H1 (cell line): ENCODE results near the gene CKAP2L. TPM values are rescaled to one million over a fixed set of nuclear protein-coding genes. Genes with fewer than 3 reads are reported as not detected.

Experiments
- CTCF ChIA-PET: fragments of 300-600 bp; sonication (Branson Sonifier 250); formaldehyde crosslinking; loops from one replicate; lab custom pipeline; 2021; ENCODE audit not compliant: partially characterized antibody; lab: Charles Lee
- POLR2A ChIA-PET: fragments of 300-600 bp; sonication (Branson Sonifier 250); formaldehyde crosslinking; loops from one replicate; lab custom pipeline; 2021; ENCODE audit warnings: inconsistent platforms; ENCODE audit not compliant: partially characterized antibody; lab: Charles Lee
- DNase-seq, 2 experiments: peaks; one replicate each; pipeline versions ENCODE4 v3.0.0 to v3.0.0-alpha.2; 2010 to 2022; ENCODE audit warnings: low spot score in 2 of 2, low read depth in 1 of 2, mixed read lengths in 1 of 2
- FAIRE-seq: peaks from 2 replicates; lab custom pipeline; 2011; peaks lifted over from hg19 to GRCh38; lab: Jason Lieb, UNC
- H2AFZ ChIP-seq: 2 replicates; pipeline ENCODE4 v1.8.1; 2012; ENCODE audit warnings: low read length, inconsistent platforms
- H2AK5ac ChIP-seq: 2 replicates; pipeline ENCODE4 v1.6.1; 2013; ENCODE audit warnings: low read depth, low read length
- H2BK120ac ChIP-seq: replicated peaks from 2 replicates; pipeline ENCODE3; 2013; ENCODE audit warnings: low read depth, low read length, inconsistent platforms
- H2BK12ac ChIP-seq: 2 replicates; pipeline ENCODE4 v1.6.1; 2013; ENCODE audit warnings: low read depth, low read length
- H2BK15ac ChIP-seq: 2 replicates; pipeline ENCODE4 v1.6.1; 2013; ENCODE audit warnings: low read length
- H2BK20ac ChIP-seq: 2 replicates; pipeline ENCODE4 v1.6.1; 2013; ENCODE audit warnings: low read length
- H2BK5ac ChIP-seq: 2 replicates; pipeline ENCODE4 v1.6.1; 2013; ENCODE audit warnings: low read depth, low read length
- H3K14ac ChIP-seq: 2 replicates; pipeline ENCODE4 v1.6.1; 2013; ENCODE audit warnings: inconsistent platforms; ENCODE audit not compliant: insufficient read length
- H3K18ac ChIP-seq: 2 replicates; pipeline ENCODE4 v1.6.1; 2013; ENCODE audit warnings: low read length; ENCODE audit errors: extremely low read depth
- H3K23ac ChIP-seq: 2 replicates; pipeline ENCODE4 v1.6.1; 2013; ENCODE audit warnings: inconsistent platforms; ENCODE audit not compliant: insufficient read length
- H3K23me2 ChIP-seq: 2 replicates; pipeline ENCODE4 v1.6.1; 2013; ENCODE audit warnings: low read depth, low read length
- H3K27ac ChIP-seq: 2 replicates; pipeline ENCODE4 v1.6.1; 2011; ENCODE audit warnings: low read depth, low read length, inconsistent platforms
- H3K27me3 ChIP-seq, 4 experiments: replicated peaks in 1 of 4; 1 replicate in 1 of 4; 2 replicates in 3 of 4; pipeline versions ENCODE4 v1.6.1 to v1.8.1; 2011 to 2013; ENCODE audit warnings: low read length in 3 of 4, mild to moderate bottlenecking in 3 of 4, inconsistent platforms in 2 of 4, mixed read lengths in 2 of 4, moderate library complexity in 1 of 4; ENCODE audit not compliant: control insufficient read depth in 3 of 4, insufficient read depth in 3 of 4; ENCODE audit errors: extremely low read depth in 1 of 4
- H3K36me3 ChIP-seq, 4 experiments: 2 replicates each; pipeline versions ENCODE4 v1.6.1 to v1.8.1; 2011 to 2013; ENCODE audit warnings: mild to moderate bottlenecking in 4 of 4, low read length in 3 of 4, moderate library complexity in 2 of 4, control low read depth in 1 of 4, inconsistent platforms in 1 of 4; ENCODE audit not compliant: insufficient read depth in 4 of 4, control insufficient read depth in 2 of 4
- H3K4ac ChIP-seq: replicated peaks from 2 replicates; pipeline ENCODE3; 2013; ENCODE audit warnings: low read length, low read depth, mixed read lengths, inconsistent platforms; ENCODE audit not compliant: insufficient read length
- H3K4me1 ChIP-seq, 4 experiments: replicated peaks in 1 of 4; 1 replicate in 1 of 4; 2 replicates in 3 of 4; pipeline versions ENCODE4 v1.6.1 to v1.8.1; 2011 to 2013; ENCODE audit warnings: low read length in 3 of 4, inconsistent platforms in 2 of 4, mixed read lengths in 1 of 4; ENCODE audit not compliant: insufficient read depth in 4 of 4, control insufficient read depth in 3 of 4
- H3K4me2 ChIP-seq, 2 experiments: 2 replicates each; pipeline versions ENCODE4 v1.6.1 to v1.8.1; 2011 to 2013; ENCODE audit warnings: low read depth in 2 of 2, low read length in 2 of 2, control low read depth in 1 of 2, inconsistent platforms in 1 of 2, mild to moderate bottlenecking in 1 of 2; ENCODE audit not compliant: insufficient read depth in 1 of 2
- H3K4me3 ChIP-seq, 4 experiments: fragments of 200-600, 300-600 bp in 1 of 4; sonication (generic), shearing (Covaris generic), sonication (Bioruptor Twin) in 1 of 4; 2 replicates each; pipeline versions ENCODE4 v1.5.1 to v1.8.1; 2011 to 2016; ENCODE audit warnings: low read length in 4 of 4, low read depth in 3 of 4, control low read depth in 2 of 4, inconsistent platforms in 2 of 4, mild to moderate bottlenecking in 2 of 4, mixed read lengths in 1 of 4, moderate library complexity in 1 of 4; ENCODE audit not compliant: insufficient read depth in 2 of 4; ENCODE audit errors: extremely low read depth in 1 of 4
- H3K56ac ChIP-seq: replicated peaks from 2 replicates; pipeline ENCODE3; 2013; ENCODE audit warnings: low read depth, mild to moderate bottlenecking, mixed read lengths, low read length, inconsistent platforms; ENCODE audit not compliant: insufficient read length
- H3K79me1 ChIP-seq: 2 replicates; pipeline ENCODE4 v1.6.1; 2013; ENCODE audit warnings: low read depth, low read length, control low read depth
- H3K79me2 ChIP-seq, 2 experiments: 2 replicates each; pipeline versions ENCODE4 v1.6.1 to v1.8.1; 2012 to 2013; ENCODE audit warnings: low read length in 2 of 2, mild to moderate bottlenecking in 2 of 2, inconsistent platforms in 1 of 2; ENCODE audit not compliant: insufficient read depth in 2 of 2, control insufficient read depth in 1 of 2
- H3K9ac ChIP-seq, 4 experiments: replicated peaks in 1 of 4; 1 replicate in 1 of 4; 2 replicates in 3 of 4; pipeline versions ENCODE4 v1.6.1 to v1.8.1; 2011 to 2013; ENCODE audit warnings: low read depth in 3 of 4, low read length in 3 of 4, control low read depth in 2 of 4, mild to moderate bottlenecking in 2 of 4, moderate library complexity in 2 of 4, inconsistent platforms in 1 of 4; ENCODE audit errors: extremely low read depth in 1 of 4
- H3K9me3 ChIP-seq, 2 experiments: 2 replicates each; pipeline versions ENCODE4 v1.6.1 to v1.8.1; 2012 to 2013; ENCODE audit warnings: mild to moderate bottlenecking in 2 of 2, moderate library complexity in 2 of 2, control low read depth in 1 of 2, inconsistent platforms in 1 of 2, low read depth in 1 of 2, low read length in 1 of 2, mixed read lengths in 1 of 2; ENCODE audit not compliant: insufficient read depth in 2 of 2
- H4K20me1 ChIP-seq, 2 experiments: replicated peaks in 1 of 2; 2 replicates each; pipeline versions ENCODE3 to v1.8.1; 2011 to 2013; ENCODE audit warnings: inconsistent platforms in 2 of 2, low read length in 2 of 2, mild to moderate bottlenecking in 1 of 2; ENCODE audit not compliant: insufficient read depth in 2 of 2, control insufficient read depth in 1 of 2
- H4K5ac ChIP-seq: 2 replicates; pipeline ENCODE4 v1.6.1; 2013; ENCODE audit warnings: low read length, low read depth, mixed read lengths, inconsistent platforms; ENCODE audit not compliant: insufficient read length
- H4K8ac ChIP-seq: 2 replicates; pipeline ENCODE4 v1.8.0; 2013; ENCODE audit warnings: mild to moderate bottlenecking, moderate library complexity, low read length, inconsistent platforms; ENCODE audit not compliant: insufficient read depth; ENCODE audit errors: extremely low read depth
- H4K91ac ChIP-seq: replicated peaks from 2 replicates; pipeline ENCODE3; 2013; ENCODE audit warnings: low read length, mixed read lengths, inconsistent platforms; ENCODE audit not compliant: insufficient read length
- ATF2 ChIP-seq: IDR thresholded peaks from 2 replicates; pipeline ENCODE4 v1.6.1; 2012; ENCODE audit warnings: low read length, inconsistent platforms
- CTCF ChIP-seq, 3 experiments: IDR thresholded peaks; 1 replicate in 2 of 3; 2 replicates in 1 of 3; pipeline versions ENCODE4 v1.5.1 to v1.6.1; 2011; ENCODE audit warnings: low read length in 3 of 3, mild to moderate bottlenecking in 3 of 3, inconsistent platforms in 2 of 3, low read depth in 1 of 3, moderate library complexity in 1 of 3; ENCODE audit not compliant: insufficient read depth in 1 of 3; ENCODE audit errors: control extremely low read depth in 1 of 3
- GTF2F1 ChIP-seq: IDR thresholded peaks from 2 replicates; pipeline ENCODE4 v1.6.1; 2012; ENCODE audit warnings: low read depth, low read length, improper control_type of control experiment, borderline replicate concordance
- KDM5A ChIP-seq: fragments of 200-600 bp; IDR thresholded peaks from 2 replicates; pipeline ENCODE4 v1.7.1; 2012; ENCODE audit warnings: mild to moderate bottlenecking, low read length, inconsistent platforms, mixed read lengths
- NRF1 ChIP-seq: IDR thresholded peaks from 2 replicates; pipeline ENCODE4 v1.6.1; 2011; ENCODE audit warnings: mild to moderate bottlenecking, low read depth, low read length, improper control_type of control experiment
- PHF8 ChIP-seq: fragments of 200-600 bp; sonication (generic); conservative IDR thresholded peaks from 2 replicates; pipeline ENCODE4 v1.7.1; 2012; ENCODE audit warnings: low read depth, mild to moderate bottlenecking, inconsistent platforms, low read length, moderate library complexity
- RBBP5 ChIP-seq: IDR thresholded peaks from 2 replicates; pipeline ENCODE4 v1.7.1; 2012; ENCODE audit warnings: low read depth, mild to moderate bottlenecking, inconsistent platforms, low read length, moderate library complexity, borderline replicate concordance
- SP1 ChIP-seq: IDR thresholded peaks from 2 replicates; pipeline ENCODE4 v1.6.1; 2011; ENCODE audit warnings: low read depth, low read length
- TCF12 ChIP-seq: IDR thresholded peaks from 2 replicates; pipeline ENCODE4 v1.6.1; 2011; ENCODE audit warnings: low read depth, mild to moderate bottlenecking, low read length
- YY1 ChIP-seq: IDR thresholded peaks from 2 replicates; pipeline ENCODE4 v1.6.1; 2011; ENCODE audit warnings: low read depth, mild to moderate bottlenecking, low read length
- WGBS, 2 experiments: shearing (Covaris generic) in 1 of 2; methylation state at CpG; one replicate each; pipeline versions ENCODE4 v1.1.6 to v1.1.7; 2013 to 2015; ENCODE audit warnings: low lambda C conversion rate in 2 of 2, mixed read lengths in 2 of 2, inconsistent platforms in 1 of 2, low coverage in 1 of 2, missing lambda C conversion rate in 1 of 2; ENCODE audit not compliant: insufficient replicate concordance in 2 of 2, insufficient coverage in 1 of 2, insufficient read length in 1 of 2; ENCODE audit errors: extremely low coverage in 1 of 2, missing lambda C conversion rate in 1 of 2; 5-methylcytosine and 5-hydroxymethylcytosine counted together
- polyA plus RNA-seq, 7 experiments: library from polyadenylated mRNA; depleted of rRNA in 3 of 7; stranded (reverse) in 5 of 7; unstranded in 2 of 7; fragments of >200 nt in 5 of 7; fragments of 200-250 nt in 2 of 7; gene quantifications; 1 replicate in 5 of 7; 2 replicates in 1 of 7; 4 replicates in 1 of 7; pipeline versions ENCODE4 v1.2.1 to v1.2.3, GENCODE V29; 2011 to 2013; ENCODE audit warnings: missing spikeins in 2 of 7, mixed read lengths in 2 of 7
- total RNA-seq: library from RNA; stranded (reverse); fragmentation: NEBNext Ultra II Directional; extraction: Animal tissue kit (Norgen Biotek cat#: 25700); gene quantifications from 2 replicates; pipeline ENCODE4 v1.2.1, GENCODE V29; 2021

CKAP2L gene
- total and polyA plus RNA-seq, 2 of the 8 experiments (the other 6 are each of a cell fraction or from before 2014, with no cell fraction given) = 2.5 to 20.7 TPM

DNA sequence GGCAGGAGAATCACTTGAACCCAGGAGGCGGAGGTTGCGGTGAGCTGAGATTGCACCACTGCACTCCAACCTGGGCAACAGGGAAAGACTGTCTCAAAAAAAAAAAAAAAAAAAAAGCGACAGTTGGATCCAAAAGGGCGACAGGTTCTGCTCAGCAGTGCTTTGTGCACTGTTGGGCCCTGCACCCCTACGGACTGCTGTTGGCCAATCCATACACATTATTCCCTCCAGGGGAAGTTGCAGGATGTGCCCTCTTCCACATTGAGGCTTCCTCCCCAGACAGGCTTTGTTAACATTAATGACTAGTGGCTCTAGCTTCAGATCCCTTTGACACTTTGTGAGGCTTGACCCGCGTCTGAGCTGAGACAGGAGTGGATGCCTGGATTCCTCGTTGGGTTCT lies 34.2 kb downstream of the CKAP2L start:
- Histone ChIP-seq H3K4ac (no peak overlapping the region), H2BK15ac (no peak overlapping the region), H3K4me1 (no peaks in the 10 kb centered on the region; a peak in 1 of 7 replicates), H3K4me3 (no peak overlapping the region), H4K20me1 (no peaks in the 10 kb centered on the region), H3K79me2 (no peaks in the 10 kb centered on the region), H3K9ac (no peak overlapping the region), H2AFZ (no peak overlapping the region), H3K27ac (no peak overlapping the region), H3K23ac (no peak overlapping the region), H2BK12ac (no peak overlapping the region), H3K9me3 (no peaks in the 10 kb centered on the region), H3K18ac (no peak overlapping the region), H3K27me3 (no peaks in the 10 kb centered on the region), H3K56ac (no peak overlapping the region), H4K91ac (no peak overlapping the region), H3K14ac (no peak overlapping the region), H2BK5ac (no peak overlapping the region), H3K4me2 (no peak overlapping the region), H3K23me2 (no peaks in the 10 kb centered on the region), H2BK20ac (no peak overlapping the region), H4K5ac (no peak overlapping the region), H3K79me1 (no peaks in the 10 kb centered on the region), H4K8ac (no peak overlapping the region), H3K36me3 (no peaks in the 10 kb centered on the region), H2BK120ac (no peak overlapping the region), H2AK5ac (no peak overlapping the region)
- DNase-seq = no peak
- 96% methylated on average over 7 of the region's 8 CpGs; no CpG with 5 or more reads in 1 of the 2 experiments for WGBS, 2 experiments
- CTCF ChIA-PET = interaction anchor here (0.8 to 10.5 kb wide), 12 partner anchors 17 to 229 kb away, joined by 3 to 185 read pairs (median 3); partner anchors contain the start of gene CHCHD5
- no peak for FAIRE-seq
- POLR2A ChIA-PET = interaction anchor here (1.4 kb wide), 1 partner anchor 84 kb away, joined by 3 read pairs; the partner anchor contains the start of gene SLC20A1
- TF ChIP-seq CTCF (IDR thresholded peaks at IDR 0.05; ENCODE audit: control extremely low read depth in 1 of 3, insufficient read depth in 1 of 3, low read depth in 1 of 3, low read length in 3 of 3) (no peak), KDM5A (no peak), NRF1 (no peak), SP1 (no peak), PHF8 (no peak), RBBP5 (no peak), ATF2 (no peak), TCF12 (no peak), GTF2F1 (no peak), YY1 (no peak)
